Measurements from ENCODE around the gene PDE6C. TPM values are rescaled to one million over a fixed set of nuclear protein-coding genes. Genes with fewer than 3 reads are reported as not detected.
A peak's percentile ranks its signal among the peaks of the same experiment; 100 is the strongest.

Gene PDE6C
- total RNA-seq, 1 experiment from 2014 or later = not detected

- ChIA-PET CTCF (interaction anchor here (0.6 to 2.4 kb wide), 5 partner anchors 11 to 202 kb away, joined by 3 to 9 read pairs (median 3); no protein-coding TSS in a partner anchor), POLR2A (interaction anchor here (0.6 to 0.7 kb wide), 2 partner anchors 182 to 256 kb away, joined by 4 to 6 read pairs; no protein-coding TSS in a partner anchor)
- Histone ChIP-seq H3K27me3 (ENCODE audit: control insufficient read depth, insufficient read depth, low read length) (no peaks in the 10 kb centered on the region; the same call in 1 of the 2 replicates), H3K4me1 (ENCODE audit: control insufficient read depth, insufficient read depth, low read length) (peaks cover 9% of the 10 kb centered on the region; the same call in 1 of the 2 replicates), H3K9me3 (ENCODE audit: control insufficient read depth, insufficient read depth, low read depth, low read length) (no peaks in the 10 kb centered on the region), H3K27ac (ENCODE audit: low read length) (peak within 1 kb of the TSS; percentile 91), H3K4me3 (ENCODE audit: low read depth in 2 of 2, low read length in 2 of 2) (peak within 1 kb of the TSS; percentile 58 to 85), H3K36me3 (ENCODE audit: control insufficient read depth, insufficient read depth, low read length) (peaks cover 16% of the 10 kb centered on the region)
- DNase-seq (ENCODE audit: low read depth, low spot score) (peak; percentile 47), ATAC-seq (peak; percentile 98)
- BruUV-seq (replicated peaks) = no TSS peak
- TF ChIP-seq, protein P1, sequence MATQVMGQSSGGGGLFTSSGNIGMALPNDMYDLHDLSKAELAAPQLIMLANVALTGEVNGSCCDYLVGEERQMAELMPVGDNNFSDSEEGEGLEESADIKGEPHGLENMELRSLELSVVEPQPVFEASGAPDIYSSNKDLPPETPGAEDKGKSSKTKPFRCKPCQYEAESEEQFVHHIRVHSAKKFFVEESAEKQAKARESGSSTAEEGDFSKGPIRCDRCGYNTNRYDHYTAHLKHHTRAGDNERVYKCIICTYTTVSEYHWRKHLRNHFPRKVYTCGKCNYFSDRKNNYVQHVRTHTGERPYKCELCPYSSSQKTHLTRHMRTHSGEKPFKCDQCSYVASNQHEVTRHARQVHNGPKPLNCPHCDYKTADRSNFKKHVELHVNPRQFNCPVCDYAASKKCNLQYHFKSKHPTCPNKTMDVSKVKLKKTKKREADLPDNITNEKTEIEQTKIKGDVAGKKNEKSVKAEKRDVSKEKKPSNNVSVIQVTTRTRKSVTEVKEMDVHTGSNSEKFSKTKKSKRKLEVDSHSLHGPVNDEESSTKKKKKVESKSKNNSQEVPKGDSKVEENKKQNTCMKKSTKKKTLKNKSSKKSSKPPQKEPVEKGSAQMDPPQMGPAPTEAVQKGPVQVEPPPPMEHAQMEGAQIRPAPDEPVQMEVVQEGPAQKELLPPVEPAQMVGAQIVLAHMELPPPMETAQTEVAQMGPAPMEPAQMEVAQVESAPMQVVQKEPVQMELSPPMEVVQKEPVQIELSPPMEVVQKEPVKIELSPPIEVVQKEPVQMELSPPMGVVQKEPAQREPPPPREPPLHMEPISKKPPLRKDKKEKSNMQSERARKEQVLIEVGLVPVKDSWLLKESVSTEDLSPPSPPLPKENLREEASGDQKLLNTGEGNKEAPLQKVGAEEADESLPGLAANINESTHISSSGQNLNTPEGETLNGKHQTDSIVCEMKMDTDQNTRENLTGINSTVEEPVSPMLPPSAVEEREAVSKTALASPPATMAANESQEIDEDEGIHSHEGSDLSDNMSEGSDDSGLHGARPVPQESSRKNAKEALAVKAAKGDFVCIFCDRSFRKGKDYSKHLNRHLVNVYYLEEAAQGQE (IDR thresholded peaks at IDR 0.05; ENCODE audit: insufficient read depth in 1 of 2, low read depth in 2 of 2, low read length in 1 of 2) = peak; percentile 32 to 78; a peak in 3 of 4 replicates
- TF ChIP-seq POLR2AphosphoS5 (IDR thresholded peaks at IDR 0.05; ENCODE audit: low read depth, low read length) (peak; percentile 95; the same call in 1 of the 2 replicates), SIN3A (IDR thresholded peaks at IDR 0.05; ENCODE audit: borderline replicate concordance, insufficient read depth, low read depth, low read length) (peak; percentile 96; the same call in 1 of the 2 replicates), TCF7L2 (IDR thresholded peaks at IDR 0.05; ENCODE audit: low read depth, low read length) (peak; percentile 69; the same call in 1 of the 2 replicates)
- TF ChIP-seq, protein P2, sequence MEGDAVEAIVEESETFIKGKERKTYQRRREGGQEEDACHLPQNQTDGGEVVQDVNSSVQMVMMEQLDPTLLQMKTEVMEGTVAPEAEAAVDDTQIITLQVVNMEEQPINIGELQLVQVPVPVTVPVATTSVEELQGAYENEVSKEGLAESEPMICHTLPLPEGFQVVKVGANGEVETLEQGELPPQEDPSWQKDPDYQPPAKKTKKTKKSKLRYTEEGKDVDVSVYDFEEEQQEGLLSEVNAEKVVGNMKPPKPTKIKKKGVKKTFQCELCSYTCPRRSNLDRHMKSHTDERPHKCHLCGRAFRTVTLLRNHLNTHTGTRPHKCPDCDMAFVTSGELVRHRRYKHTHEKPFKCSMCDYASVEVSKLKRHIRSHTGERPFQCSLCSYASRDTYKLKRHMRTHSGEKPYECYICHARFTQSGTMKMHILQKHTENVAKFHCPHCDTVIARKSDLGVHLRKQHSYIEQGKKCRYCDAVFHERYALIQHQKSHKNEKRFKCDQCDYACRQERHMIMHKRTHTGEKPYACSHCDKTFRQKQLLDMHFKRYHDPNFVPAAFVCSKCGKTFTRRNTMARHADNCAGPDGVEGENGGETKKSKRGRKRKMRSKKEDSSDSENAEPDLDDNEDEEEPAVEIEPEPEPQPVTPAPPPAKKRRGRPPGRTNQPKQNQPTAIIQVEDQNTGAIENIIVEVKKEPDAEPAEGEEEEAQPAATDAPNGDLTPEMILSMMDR (IDR thresholded peaks at IDR 0.05) = peak; percentile 74
- intact Hi-C loops (cut with micrococcal nuclease; ENCODE audit: unreplicated experiment) = loop anchor here (2.0 kb wide), 1 partner anchor 112 kb away; no protein-coding TSS in a partner anchor
- in situ Hi-C loops (cut with HindIII; ENCODE audit: low pct_unique_long_range_greater_than_20kb, low sequenced_read_pairs) = no loop called here
Observed at GRCh38 chr10:93702210-93703001, 90.1 kb downstream of the PDE6C start, which contains the start of gene FRA10AC1. FRA10AC1 (minus strand) TSS chr10:93702592; CDS start chr10:93700106, 2,486 bp downstream.

- no peak for ATAC-seq
- intact Hi-C loops (cut with micrococcal nuclease; ENCODE audit: unreplicated experiment) (loop anchor here (2.0 kb wide), 1 partner anchor 112 kb away; no protein-coding TSS in a partner anchor), in situ Hi-C loops (cut with HindIII; ENCODE audit: low pct_unique_long_range_greater_than_20kb, low sequenced_read_pairs) (no loop called here)
- Histone ChIP-seq H3K9me3 (ENCODE audit: control insufficient read depth, insufficient read depth, low read depth, low read length) (no peaks in the 10 kb centered on the region), H3K4me3 (ENCODE audit: low read depth in 2 of 2, low read length in 2 of 2) (peak overlapping the region; percentile 58 to 85), H3K27ac (ENCODE audit: low read length) (peak overlapping the region; percentile 91), H3K4me1 (ENCODE audit: control insufficient read depth, insufficient read depth, low read length) (peaks cover 9% of the 10 kb centered on the region; the same call in 1 of the 2 replicates), H3K36me3 (ENCODE audit: control insufficient read depth, insufficient read depth, low read length) (peaks cover 13% of the 10 kb centered on the region), H3K27me3 (ENCODE audit: control insufficient read depth, insufficient read depth, low read length) (no peaks in the 10 kb centered on the region; the same call in 1 of the 2 replicates)
- BruUV-seq (replicated peaks) = no TSS peak
- CTCF ChIA-PET = interaction anchor here (0.7 to 2.4 kb wide), 2 partner anchors 10 to 113 kb away, joined by 3 to 9 read pairs; no protein-coding TSS in a partner anchor
- DNase-seq (ENCODE audit: low read depth, low spot score) = no peak
- no peak for TF ChIP-seq SIN3A (IDR thresholded peaks at IDR 0.05; ENCODE audit: borderline replicate concordance, insufficient read depth, low read depth, low read length)
- TF ChIP-seq POLR2AphosphoS5 (IDR thresholded peaks at IDR 0.05; ENCODE audit: low read depth, low read length) = no peak
- TF ChIP-seq TCF7L2 (IDR thresholded peaks at IDR 0.05; ENCODE audit: low read depth, low read length) = no peak
- TF ChIP-seq, protein P2 (IDR thresholded peaks at IDR 0.05) = no peak
- TF ChIP-seq, protein P1 (IDR thresholded peaks at IDR 0.05; ENCODE audit: insufficient read depth in 1 of 2, low read depth in 2 of 2, low read length in 1 of 2) = no peak
- POLR2A ChIA-PET = no interaction called here
Observed at GRCh38 chr10:93703066-93703465, 90.7 kb downstream of the PDE6C start.

All from Panc1 (cell line).